GM19468 (cell line): ENCODE measurements around the gene CCL8.

Experiments
- ATAC-seq: cut with Tn5 transposase; IDR thresholded peaks from one replicate; pipeline ENCODE4 v1.9.1; 2021; ENCODE audit warnings: mild to moderate bottlenecking, moderate library complexity, moderate number of reproducible peaks; ENCODE audit not compliant: unreplicated experiment; ENCODE audit errors: extremely low read depth

Gene CCL8

DNA sequence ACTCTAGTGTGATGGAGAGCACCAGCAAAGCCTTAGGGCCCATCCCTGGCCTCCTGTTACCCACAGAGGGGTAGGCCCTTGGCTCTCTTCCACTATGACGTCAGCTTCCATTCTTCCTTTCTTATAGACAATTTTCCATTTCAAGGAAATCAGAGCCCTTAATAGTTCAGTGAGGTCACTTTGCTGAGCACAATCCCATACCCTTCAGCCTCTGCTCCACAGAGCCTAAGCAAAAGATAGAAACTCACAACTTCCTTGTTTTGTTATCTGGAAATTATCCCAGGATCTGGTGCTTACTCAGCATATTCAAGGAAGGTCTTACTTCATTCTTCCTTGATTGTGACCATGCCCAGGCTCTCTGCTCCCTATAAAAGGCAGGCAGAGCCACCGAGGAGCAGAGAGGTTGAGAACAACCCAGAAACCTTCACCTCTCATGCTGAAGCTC, at the start of gene CCL8:
TSS of gene CCL8 (plus strand) at position 397 of the 445 bp plus-strand sequence. CDS start 67 bp downstream, outside the sequence.
- no peak for ATAC-seq

DNA sequence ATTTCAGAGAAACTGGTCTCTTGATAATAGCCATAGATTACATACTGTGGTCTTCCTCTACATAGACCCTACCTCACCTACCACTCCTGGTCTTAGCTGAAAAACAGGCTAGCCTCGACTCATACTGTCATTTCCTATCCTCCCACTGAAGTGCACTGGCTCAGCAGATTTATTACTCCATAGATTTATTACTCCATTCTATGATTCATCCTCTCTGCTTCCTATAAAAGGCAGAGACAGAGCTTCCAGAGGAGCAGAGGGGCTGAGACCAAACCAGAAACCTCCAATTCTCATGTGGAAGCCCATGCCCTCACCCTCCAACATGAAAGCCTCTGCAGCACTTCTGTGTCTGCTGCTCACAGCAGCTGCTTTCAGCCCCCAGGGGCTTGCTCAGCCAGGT, 49.3 kb upstream of the CCL8 start, which contains the start of gene CCL7:
TSS of gene CCL7 (plus strand) at position 253 of the 400 bp plus-strand sequence. CDS start at position 323, 70 bp downstream.
- ATAC-seq = no peak

DNA sequence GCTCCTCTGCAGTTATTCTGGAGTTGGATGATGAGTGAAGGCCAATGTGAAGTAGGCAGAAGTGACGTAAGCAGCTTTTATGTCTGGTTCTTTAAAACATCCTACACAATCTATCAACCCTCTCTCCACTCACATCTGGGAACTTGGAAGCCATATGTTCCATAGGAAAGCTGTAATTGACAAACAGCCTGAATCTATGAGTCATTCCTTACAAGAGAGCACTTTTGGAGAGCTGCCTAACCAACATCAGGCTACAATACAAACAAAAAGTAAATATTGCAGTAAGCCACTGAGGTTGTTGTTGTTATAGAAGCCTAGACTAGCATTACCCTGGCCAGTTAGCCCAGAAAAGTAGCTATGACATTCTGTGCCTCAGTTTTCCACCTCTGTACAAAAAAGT, 43.4 kb upstream of the CCL8 start:
- ATAC-seq = no peak

DNA sequence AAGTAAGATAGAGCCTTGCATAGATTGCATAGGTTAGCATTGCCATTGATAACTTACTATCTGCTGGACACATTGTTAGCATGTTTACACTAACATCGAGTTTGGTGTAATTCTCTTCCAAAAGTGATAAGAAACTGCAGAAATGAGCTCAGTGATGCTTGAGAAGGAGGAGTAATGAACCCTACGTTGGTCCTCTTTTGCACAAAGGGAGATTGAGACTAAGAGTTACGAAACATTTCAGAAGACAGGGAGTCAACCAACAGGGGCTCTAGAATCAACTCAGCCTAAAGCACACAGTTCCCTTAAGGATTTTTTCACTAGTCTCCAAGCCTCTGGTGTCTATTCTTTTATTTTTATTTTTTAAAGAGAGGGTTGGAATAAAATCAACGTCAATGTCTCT, 42.4 kb upstream of the CCL8 start:
- no peak for ATAC-seq

DNA sequence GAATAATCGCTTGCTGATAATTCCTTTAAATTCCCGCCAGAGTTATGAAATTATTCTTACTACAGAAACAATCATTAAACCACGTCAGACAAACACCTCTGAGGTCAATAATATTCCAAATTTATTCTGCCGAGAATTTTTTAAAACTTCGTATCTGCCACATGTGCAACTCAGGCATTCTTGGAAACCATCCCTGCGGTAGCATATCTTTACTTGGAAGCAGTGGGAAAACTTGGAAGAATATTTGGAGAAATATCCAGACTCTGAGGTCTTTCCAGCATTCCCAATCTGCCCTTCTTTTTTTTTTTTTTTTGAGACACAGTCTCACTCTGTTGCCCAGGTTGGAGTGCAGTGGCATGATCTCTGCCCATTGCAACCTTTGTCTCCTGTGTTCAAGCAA, 35.7 kb upstream of the CCL8 start:
- no peak for ATAC-seq

DNA sequence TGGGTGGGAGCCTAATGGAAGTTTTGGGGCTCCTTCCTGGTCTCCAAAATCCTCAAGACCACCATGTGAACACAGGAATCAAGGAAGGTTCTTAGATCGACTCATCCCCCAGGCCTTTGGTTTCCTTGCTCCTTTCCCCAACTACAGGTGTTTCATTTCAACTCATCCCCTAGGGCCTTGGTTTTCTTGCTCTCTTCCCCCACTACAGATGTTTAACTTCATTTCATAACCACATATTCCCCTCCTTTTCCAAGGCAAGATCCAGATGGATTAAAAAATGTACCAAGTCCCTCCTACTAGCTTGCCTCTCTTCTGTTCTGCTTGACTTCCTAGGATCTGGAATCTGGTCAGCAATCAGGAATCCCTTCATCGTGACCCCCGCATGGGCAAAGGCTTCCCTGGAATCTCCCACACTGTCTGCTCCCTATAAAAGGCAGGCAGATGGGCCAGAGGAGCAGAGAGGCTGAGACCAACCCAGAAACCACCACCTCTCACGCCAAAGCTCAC, 33.9 kb upstream of the CCL8 start, which contains the start of gene CCL11:
TSS of gene CCL11 (plus strand) at position 457 of the 507 bp plus-strand sequence. CDS start 67 bp downstream, outside the sequence.
- no peak for ATAC-seq

DNA sequence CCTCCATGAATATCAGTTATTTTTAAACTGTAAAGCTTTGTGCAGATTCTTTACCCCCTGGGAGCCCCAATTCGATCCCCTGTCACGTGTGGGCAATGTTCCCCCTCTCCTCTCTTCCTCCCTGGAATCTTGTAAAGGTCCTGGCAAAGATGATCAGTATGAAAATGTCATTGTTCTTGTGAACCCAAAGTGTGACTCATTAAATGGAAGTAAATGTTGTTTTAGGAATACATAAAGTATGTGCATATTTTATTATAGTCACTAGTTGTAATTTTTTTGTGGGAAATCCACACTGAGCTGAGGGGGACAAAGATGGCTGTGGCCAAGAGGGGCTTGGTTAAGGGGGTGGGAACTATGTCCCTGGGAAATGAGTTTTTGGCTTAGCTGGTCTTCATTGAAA, 31.4 kb upstream of the CCL8 start:
- no peak for ATAC-seq

DNA sequence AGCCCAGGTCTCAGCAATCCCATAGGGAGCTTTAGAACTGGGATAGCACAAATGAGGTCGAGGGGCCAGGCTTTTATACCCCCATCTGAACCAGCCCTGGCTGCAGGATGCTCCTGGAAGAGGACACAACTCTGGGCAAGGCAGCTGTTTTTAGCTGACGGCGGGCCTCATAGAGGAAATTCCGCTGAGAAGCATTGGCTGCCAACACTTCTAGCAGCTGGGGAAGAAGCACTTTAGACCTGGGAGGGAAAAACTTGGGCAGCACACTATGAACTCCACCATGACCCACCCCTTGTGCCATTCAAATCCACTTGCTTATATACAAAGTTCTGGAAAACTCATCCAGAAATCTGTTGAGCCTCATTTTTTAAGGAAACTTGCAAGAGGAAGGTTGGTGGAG, 28.6 kb upstream of the CCL8 start:
- ATAC-seq = no peak

DNA sequence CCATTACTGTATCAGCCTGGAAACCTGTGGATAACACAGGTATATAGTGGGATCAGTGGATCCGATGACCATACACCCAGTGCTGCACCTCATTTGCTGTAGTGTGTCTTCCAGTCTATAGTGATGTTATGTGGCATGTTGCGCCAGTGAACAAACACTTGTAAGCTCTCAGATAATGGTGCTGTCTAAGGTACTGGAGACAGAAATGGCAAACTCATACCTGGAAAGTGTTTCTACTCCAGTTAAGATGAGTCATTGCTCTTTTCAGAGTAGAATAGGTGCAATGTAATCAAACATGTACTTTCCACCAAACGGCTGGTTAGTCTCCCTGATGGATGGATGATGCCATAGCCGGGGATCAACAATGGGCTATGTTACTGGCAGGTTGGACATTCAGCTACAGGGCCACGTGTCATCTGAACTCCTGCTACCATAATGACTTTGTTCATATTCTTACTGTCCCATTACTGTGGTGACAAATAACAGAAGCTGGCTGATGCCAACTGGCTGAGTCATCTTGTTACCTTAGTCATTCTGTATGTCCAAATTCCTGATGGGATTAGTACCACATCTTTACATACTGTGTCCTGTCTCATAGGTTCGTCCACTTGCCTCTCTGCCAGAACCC, 27.4 kb upstream of the CCL8 start:
- no peak for ATAC-seq

DNA sequence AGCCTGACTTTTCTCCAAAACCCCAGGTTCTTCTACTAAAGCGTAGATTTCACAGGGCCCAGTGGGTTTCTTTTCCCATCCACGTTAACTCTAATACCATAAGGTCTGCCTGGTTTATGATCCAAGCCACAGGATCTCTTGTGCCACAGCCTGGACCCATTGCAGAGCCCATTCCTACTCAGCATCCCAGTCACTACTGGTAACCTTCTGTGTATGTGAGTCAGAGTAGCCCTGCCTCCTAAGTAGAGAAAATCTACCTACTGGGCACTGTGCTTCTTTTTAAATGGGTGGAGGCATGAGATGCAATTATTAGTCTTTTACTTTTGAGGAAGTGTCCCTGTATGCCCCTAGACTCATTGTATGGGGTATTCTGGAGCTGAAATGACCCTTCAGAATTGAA, 20.2 kb upstream of the CCL8 start:
- ATAC-seq = no peak

DNA sequence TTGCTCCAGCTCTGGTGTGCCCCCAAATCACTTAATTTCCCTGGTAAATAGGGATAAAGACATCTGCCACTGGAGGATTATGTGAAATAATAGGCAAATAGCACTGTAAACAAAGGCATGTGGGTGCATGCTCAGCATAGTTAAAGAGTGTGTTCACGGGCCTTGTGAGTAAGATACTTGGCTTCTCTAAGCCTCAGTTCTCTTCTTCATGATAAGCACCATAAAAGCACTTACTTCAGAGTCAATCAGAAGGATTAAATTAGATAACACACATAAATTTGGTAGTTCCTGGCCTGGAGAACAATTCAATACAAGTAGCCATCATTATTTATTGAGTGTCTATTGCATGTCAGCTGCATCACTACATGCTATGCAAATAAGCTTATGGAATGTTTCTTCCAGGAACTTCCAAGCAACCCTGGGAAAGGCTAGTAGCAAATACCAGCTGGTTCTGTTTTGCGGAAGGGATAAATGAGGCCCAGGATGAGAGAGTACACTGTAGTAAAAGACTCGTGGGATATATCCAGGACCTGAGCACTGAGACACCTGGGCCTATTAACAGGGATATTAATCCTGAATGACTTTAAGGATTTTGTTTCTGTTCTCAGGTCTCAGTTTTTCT, 19.2 kb upstream of the CCL8 start:
- no peak for ATAC-seq

DNA sequence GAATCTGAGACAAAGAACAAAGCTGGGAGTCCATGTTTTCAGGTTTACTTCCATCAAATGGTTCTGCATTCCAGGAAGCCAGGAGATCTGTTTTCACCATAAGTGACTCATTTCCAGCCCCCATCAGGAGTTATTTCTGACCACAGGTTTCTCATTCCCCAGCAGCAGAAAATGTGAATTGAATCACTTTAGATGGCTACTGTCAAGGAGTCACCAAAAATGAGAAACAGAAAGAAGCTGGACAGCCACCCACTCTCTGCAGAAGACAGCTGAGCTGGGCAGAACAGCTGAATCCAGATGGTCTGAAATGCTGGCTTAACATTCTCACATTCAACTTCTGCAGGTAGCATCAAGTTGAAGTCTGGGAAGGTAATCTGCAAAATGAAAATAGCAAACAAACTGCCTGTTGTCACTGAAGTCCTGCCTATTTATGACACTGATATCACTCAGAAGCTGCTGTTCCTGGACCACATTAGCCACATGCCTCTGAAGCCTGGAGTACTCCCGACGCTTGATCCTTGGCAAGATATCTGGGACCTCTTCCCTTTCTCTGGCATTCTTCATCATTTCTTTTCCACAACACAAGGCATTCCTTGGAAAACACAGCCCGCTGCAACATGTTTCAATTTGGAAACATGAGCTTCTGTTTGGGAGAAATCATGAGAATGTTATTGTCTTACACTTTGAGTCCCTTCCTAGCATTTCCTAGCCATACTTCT, 18.4 kb upstream of the CCL8 start:
- no peak for ATAC-seq

DNA sequence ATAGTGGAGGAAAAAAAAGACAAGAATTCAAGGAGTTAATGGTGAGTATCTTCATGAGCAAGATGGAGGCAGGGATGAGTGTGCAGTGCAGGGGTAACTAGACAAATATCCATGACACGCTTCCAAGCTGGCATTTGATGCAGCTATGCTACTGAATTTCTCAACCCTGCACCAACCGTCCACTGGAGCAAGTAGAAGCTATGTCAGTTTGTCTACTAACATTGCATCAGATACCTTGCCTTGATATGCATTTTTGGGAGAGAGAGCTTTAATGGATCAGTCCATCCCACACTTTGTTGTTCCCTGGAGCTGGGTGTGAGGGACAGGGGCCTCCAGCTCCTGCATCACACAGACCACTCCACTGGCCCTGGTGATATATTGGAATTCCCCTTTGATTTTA, 17.2 kb upstream of the CCL8 start:
- no peak for ATAC-seq

DNA sequence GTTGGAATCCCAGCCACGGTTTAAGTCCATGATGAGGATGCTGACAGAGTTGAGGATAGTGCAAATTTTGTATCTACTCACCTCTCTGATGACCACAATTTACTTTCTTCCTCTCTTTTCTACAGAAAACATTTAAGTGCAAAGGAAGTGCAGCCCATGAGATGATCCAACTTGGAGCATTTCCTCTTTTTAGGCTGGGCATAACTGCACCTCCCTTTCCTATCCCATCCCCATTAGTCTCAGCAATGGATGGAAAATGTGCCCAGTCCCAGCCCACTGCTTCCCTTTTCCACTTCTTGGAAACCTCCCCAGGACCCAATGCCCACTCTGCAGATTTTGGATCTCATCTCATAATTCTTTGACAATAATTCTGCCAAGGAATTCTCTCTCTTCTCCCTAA, 16.6 kb upstream of the CCL8 start:
- ATAC-seq = no peak

DNA sequence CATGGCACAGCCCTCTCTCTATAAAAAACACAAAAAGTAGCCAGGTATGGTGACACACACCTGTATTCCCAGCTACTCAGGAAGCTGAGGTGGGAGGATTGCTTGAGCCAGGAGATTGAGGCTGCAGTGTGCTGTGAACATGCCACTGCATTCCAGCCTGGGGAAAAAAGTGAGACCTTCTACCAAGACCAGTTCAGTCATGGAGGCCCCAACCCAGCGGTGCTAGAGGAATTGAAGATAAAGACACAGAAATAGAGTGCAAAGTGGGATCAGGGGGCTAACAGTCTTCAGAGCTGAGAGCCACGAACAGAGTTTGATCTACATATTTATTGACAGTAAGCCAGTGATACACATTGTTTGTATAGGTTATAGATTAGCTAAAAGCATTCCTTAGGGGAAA, 15.6 kb upstream of the CCL8 start:
- ATAC-seq = no peak

DNA sequence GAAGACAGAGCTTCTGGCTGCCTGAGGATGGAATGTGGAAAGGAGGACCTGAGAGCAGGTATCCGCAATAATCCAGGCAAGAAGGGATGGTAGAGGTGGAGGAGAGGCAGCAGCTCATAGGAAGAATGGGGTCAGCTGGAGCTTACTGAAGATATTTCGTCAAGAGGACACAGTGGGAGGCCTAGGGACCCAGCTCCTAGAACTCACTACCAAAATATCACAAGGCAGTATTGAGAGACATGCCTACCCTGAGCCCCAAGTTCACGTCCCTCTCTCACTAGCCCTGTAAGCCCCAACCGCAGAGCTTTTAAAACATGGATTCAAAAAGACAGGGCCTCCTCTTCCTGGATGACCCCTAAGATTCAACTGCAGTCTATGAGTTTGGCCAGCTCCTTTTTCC, 14.2 kb upstream of the CCL8 start:
- ATAC-seq = no peak

DNA sequence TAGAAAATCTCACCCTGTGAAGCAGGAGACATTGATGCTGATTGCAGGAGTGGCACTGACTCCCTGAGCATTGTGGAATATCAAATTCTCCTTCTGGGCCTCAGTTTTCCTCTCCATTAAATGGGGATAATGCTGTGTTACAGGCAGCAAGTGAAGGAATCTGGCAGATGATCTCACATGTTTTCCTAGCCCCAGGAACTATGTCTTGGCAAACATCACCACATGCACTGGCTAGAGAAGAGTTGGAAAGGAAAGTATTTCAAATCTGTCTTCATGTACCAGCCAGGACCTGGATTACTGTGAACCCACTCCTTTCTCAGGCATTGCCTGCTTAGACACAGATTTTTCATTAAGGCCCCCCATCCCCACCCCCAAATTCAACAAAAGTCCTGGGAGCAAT, 13.6 kb upstream of the CCL8 start:
- no peak for ATAC-seq

DNA sequence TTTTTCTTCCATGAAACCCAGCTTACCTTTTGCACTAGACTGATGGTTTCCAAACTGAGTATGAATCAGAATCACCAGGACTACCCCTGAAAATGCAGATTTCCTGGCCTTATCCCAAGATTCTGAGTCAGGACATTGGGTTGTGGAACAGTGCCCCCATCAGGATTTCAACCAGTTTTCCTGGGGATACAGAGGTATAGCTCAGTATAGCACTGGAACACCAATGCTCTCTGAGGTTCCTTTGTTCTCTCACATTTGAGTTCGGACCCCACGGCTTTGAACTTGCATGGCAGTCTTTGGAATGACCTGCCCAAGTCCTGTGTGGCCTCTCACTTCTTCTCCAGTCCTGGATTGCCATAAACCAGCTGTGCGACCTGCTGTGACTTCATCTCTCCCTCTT, 12.8 kb upstream of the CCL8 start:
- ATAC-seq = no peak

DNA sequence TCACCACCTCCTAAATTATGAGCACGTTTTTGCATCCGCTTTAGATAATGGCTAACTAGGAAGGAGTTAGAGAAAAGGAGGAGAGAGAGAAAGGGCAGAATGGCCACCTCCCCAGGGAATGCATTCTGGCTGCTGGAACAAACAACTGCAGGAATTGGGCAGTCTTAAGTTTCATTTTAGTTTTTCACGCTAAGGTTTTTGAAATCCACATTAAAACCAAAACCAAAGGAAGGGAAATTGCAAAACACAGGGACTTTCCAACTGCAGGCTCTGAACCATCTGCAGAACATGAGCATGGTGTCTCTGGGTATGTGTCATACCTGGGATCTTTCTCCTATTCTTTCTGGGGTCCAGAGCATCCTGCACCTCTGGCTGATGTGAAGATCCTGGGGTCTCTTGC, 12.1 kb upstream of the CCL8 start:
- ATAC-seq = no peak

DNA sequence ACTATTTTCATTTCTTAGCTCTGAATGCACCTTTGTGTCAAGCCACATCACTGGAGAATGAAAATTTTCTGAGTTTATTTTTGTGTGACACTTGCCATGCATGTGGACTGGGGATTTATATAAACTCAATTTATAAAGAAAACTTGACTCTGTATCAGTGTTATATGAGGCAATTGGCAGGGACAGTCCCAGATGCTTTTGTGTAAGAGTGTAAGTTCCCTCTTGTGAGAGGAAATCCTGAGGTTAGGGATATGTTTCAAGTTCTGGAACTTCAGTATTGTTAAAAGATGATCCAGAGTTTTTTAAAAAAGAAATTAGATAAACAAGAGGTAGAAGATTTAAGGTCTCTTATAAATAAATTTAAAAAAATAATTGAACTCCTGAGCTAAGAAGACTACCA, 10.9 kb upstream of the CCL8 start:
- ATAC-seq = no peak

DNA sequence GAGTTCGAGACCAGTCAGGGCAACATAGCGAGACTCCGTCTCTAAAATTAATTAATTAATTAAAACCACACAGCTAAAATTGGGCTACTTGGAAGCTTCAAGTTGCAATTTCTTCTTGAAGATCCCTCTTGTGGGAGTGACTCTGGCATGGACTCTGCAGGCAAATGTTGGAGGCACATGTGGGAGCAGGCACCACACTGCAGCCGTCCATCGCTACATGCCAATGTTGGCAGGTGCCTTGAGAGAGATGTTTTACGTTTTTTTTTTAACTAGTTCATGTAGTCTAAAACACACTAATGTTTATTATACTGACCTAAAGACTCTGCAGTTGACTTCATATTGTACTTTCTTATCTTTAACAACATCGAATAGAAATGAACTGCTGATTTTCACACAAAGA, 7.9 kb upstream of the CCL8 start:
- ATAC-seq = no peak
